Endothelial cell of umbilical vein (primary cell): Measurements from ENCODE around the gene NEDD4L. TPM values are rescaled to one million over a fixed set of nuclear protein-coding genes. Genes with fewer than 3 reads are reported as not detected.

Experiments
- BruUV-seq: library from RNA; stranded (reverse); fragments of 400-500 nt; replicated peaks from 2 replicates; lab custom pipeline; 2021; lab: Mats Ljungman, UMichigan
- CTCF ChIA-PET: fragments of 300-600, 350-600 bp; sonication (Branson Sonifier 250); formaldehyde crosslinking; loops from one replicate; lab custom pipeline; 2021; ENCODE audit warnings: antibody characterized with exemption, inconsistent platforms; lab: Charles Lee
- POLR2A ChIA-PET: fragments of 300-600, 350-600 bp; sonication (Branson Sonifier 250); formaldehyde crosslinking; loops from one replicate; lab custom pipeline; 2021; ENCODE audit warnings: antibody characterized with exemption, inconsistent platforms; lab: Charles Lee
- DNase-seq: peaks from one replicate; pipeline ENCODE4 v3.0.0-alpha.2; 2011; ENCODE audit warnings: low read depth, low spot score
- FAIRE-seq: peaks from 2 replicates; lab custom pipeline; 2011; peaks lifted over from hg19 to GRCh38; lab: Jason Lieb, UNC
- H2AFZ ChIP-seq: 2 replicates; pipeline ENCODE4 v1.6.0; 2012; ENCODE audit warnings: low read depth, low read length, control low read depth, inconsistent platforms
- H3K27ac ChIP-seq: 2 replicates; pipeline ENCODE4 v1.5.1; 2011; ENCODE audit warnings: low read depth, mild to moderate bottlenecking, control low read depth, low read length, moderate library complexity; ENCODE audit not compliant: insufficient read depth
- H3K27me3 ChIP-seq, 2 experiments: 2 replicates each; pipeline versions ENCODE4 v1.6.0 to v1.6.1; 2011; ENCODE audit warnings: low read length in 2 of 2, mixed read lengths in 1 of 2; ENCODE audit not compliant: control insufficient read depth in 2 of 2, insufficient read depth in 2 of 2
- H3K36me3 ChIP-seq, 2 experiments: 2 replicates in 1 of 2; 3 replicates in 1 of 2; pipeline ENCODE4 v1.5.1; 2011; ENCODE audit warnings: low read length in 2 of 2, mild to moderate bottlenecking in 1 of 2, moderate library complexity in 1 of 2; ENCODE audit not compliant: control insufficient read depth in 2 of 2, insufficient read depth in 2 of 2; ENCODE audit errors: extremely low read depth in 1 of 2
- H3K4me1 ChIP-seq: 3 replicates; pipeline ENCODE4 v1.5.1; 2011; ENCODE audit warnings: mild to moderate bottlenecking, low read length; ENCODE audit not compliant: control insufficient read depth, insufficient read depth; ENCODE audit errors: extremely low read depth
- H3K4me2 ChIP-seq: 2 replicates; pipeline ENCODE4 v1.6.1; 2011; ENCODE audit warnings: low read length, control low read depth, mixed read lengths; ENCODE audit not compliant: insufficient read depth
- H3K4me3 ChIP-seq, 3 experiments: fragments of 200-600 bp in 1 of 3; sonication (generic), shearing (Covaris generic) in 1 of 3; replicated peaks in 1 of 3; 2 replicates each; pipeline ENCODE4 v1.5.1; 2011 to 2016; ENCODE audit warnings: control low read depth in 3 of 3, low read length in 3 of 3, mild to moderate bottlenecking in 2 of 3, inconsistent platforms in 1 of 3, low read depth in 1 of 3, moderate library complexity in 1 of 3; ENCODE audit not compliant: insufficient read depth in 1 of 3
- H3K79me2 ChIP-seq: 2 replicates; pipeline ENCODE4 v1.6.0; 2012; ENCODE audit warnings: low read length, inconsistent platforms; ENCODE audit not compliant: control insufficient read depth, insufficient read depth
- H3K9ac ChIP-seq: replicated peaks from 2 replicates; pipeline ENCODE3; 2011; ENCODE audit warnings: low read length, control low read depth; ENCODE audit not compliant: insufficient read depth; ENCODE audit errors: extremely low read depth
- H3K9me1 ChIP-seq: replicated peaks from 3 replicates; pipeline ENCODE4 v1.6.0; 2011; ENCODE audit warnings: mild to moderate bottlenecking, low read length; ENCODE audit not compliant: control insufficient read depth, insufficient read depth; ENCODE audit errors: extremely low read depth
- H3K9me3 ChIP-seq: replicated peaks from 2 replicates; pipeline ENCODE4 v1.5.1; 2012; ENCODE audit warnings: low read length, inconsistent platforms; ENCODE audit not compliant: control insufficient read depth, insufficient read depth
- H4K20me1 ChIP-seq: replicated peaks from 2 replicates; pipeline ENCODE3; 2011; ENCODE audit warnings: mild to moderate bottlenecking, low read length; ENCODE audit not compliant: control insufficient read depth, insufficient read depth; ENCODE audit errors: extremely low read depth
- GATA2 ChIP-seq: IDR thresholded peaks from 2 replicates; pipeline ENCODE4 v1.7.0; 2011; ENCODE audit warnings: low read depth, mild to moderate bottlenecking, moderate library complexity, mixed read lengths, low read length; ENCODE audit not compliant: insufficient read length, insufficient read depth
- MAX ChIP-seq: IDR thresholded peaks from 2 replicates; pipeline ENCODE4 v1.6.1; 2011; ENCODE audit not compliant: insufficient read depth, insufficient read length
- MYC ChIP-seq: IDR thresholded peaks from one replicate; pipeline ENCODE4 v1.6.1; 2011; ENCODE audit warnings: mild to moderate bottlenecking, low read depth, low read length
- POLR2A ChIP-seq: IDR thresholded peaks from 2 replicates; pipeline ENCODE4 v1.6.1; 2012; ENCODE audit warnings: low read depth, mild to moderate bottlenecking, control low read depth, low read length
- POLR2AphosphoS5 ChIP-seq: IDR thresholded peaks from 2 replicates; pipeline ENCODE4 v1.6.1; 2012; ENCODE audit warnings: low read depth, mild to moderate bottlenecking, control low read depth, low read length, moderate library complexity; ENCODE audit not compliant: insufficient read depth
- dilution Hi-C: fragments of 300-500 bp; cut with MboI; formaldehyde crosslinking; loops from one replicate; pipeline ENCODE4 v1.15.0; 2019; ENCODE audit warnings: low sequenced_read_pairs; ENCODE audit not compliant: extremely low pct_ligation_motif_present
- intact Hi-C: fragments of 100-400 bp; cut with micrococcal nuclease; formaldehyde crosslinking; loops from one replicate; pipeline ENCODE4 v1.10.0; 2022
- polyA plus RNA-seq, 4 experiments: library from polyadenylated mRNA; depleted of rRNA in 3 of 4; stranded (reverse) in 3 of 4; unstranded in 1 of 4; fragments of >200 nt; gene quantifications; 2 replicates each; pipeline versions ENCODE4 v1.2.1 to v1.2.3, GENCODE V29; 2011 to 2012; ENCODE audit warnings: missing spikeins in 1 of 4
- total RNA-seq: library from RNA; stranded (reverse); gene quantifications from 2 replicates; pipeline ENCODE4 v1.2.3, GENCODE V29; 2021
- TF ChIP-seq, protein P1 (sequence below), 2 donors: IDR thresholded peaks; 1 replicate in 1 of 2; 2 replicates in 1 of 2; pipeline ENCODE4 v1.5.1; 2011; ENCODE audit warnings: low read length in 2 of 2, mild to moderate bottlenecking in 2 of 2, moderate library complexity in 2 of 2, control low read depth in 1 of 2, inconsistent platforms in 1 of 2, low read depth in 1 of 2; ENCODE audit not compliant: insufficient read depth in 1 of 2; ENCODE audit errors: extremely low read depth in 1 of 2

The NEDD4L gene
- total and polyA plus RNA-seq, 2 donors (not counting 3 experiments of a cell fraction or from before 2014, with no cell fraction given): 20.5 to 78.9 TPM

DNA sequence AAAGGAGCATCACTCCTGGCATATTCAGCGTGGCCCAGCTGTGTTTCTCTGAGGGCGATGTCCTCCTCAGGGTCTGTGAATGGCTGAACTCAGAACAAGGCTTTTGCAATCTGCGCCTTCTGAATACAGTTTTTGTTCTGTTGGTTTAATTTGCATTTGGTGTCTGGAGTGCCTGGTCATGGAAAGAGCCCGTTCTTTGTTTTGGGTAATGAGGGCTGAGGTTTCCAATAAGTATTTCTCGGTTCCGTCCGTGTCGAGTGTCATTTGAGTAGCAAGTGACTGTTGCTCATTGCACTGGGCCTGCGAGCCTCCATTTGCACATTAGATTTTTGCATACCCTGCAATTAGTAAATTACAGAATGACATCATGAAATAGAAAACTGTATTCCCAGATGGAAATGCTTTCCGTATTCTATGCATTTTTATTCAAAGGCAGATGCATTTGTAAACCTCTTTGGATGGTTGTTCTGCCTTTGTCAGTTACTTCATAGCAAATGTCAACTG, 57.3 kb downstream of the NEDD4L start:
- TF ChIP-seq, protein P1, sequence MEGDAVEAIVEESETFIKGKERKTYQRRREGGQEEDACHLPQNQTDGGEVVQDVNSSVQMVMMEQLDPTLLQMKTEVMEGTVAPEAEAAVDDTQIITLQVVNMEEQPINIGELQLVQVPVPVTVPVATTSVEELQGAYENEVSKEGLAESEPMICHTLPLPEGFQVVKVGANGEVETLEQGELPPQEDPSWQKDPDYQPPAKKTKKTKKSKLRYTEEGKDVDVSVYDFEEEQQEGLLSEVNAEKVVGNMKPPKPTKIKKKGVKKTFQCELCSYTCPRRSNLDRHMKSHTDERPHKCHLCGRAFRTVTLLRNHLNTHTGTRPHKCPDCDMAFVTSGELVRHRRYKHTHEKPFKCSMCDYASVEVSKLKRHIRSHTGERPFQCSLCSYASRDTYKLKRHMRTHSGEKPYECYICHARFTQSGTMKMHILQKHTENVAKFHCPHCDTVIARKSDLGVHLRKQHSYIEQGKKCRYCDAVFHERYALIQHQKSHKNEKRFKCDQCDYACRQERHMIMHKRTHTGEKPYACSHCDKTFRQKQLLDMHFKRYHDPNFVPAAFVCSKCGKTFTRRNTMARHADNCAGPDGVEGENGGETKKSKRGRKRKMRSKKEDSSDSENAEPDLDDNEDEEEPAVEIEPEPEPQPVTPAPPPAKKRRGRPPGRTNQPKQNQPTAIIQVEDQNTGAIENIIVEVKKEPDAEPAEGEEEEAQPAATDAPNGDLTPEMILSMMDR (IDR thresholded peaks at IDR 0.05; ENCODE audit: extremely low read depth in 1 of 2, insufficient read depth in 1 of 2, low read depth in 1 of 2, low read length in 2 of 2): no peak
- no peak for TF ChIP-seq POLR2A
- TF ChIP-seq GATA2: no peak
- no peak for TF ChIP-seq POLR2AphosphoS5
- TF ChIP-seq MYC: no peak
- Histone ChIP-seq H3K27me3 (no peaks in the 10 kb centered on the region), H3K9me1 (no peaks in the 10 kb centered on the region), H3K27ac (no peak overlapping the region), H3K4me2 (no peak overlapping the region), H3K9ac (no peak overlapping the region), H3K4me3 (no peak overlapping the region), H2AFZ (no peak overlapping the region), H3K9me3 (no peaks in the 10 kb centered on the region), H3K4me1 (peaks cover 11% of the 10 kb centered on the region), H4K20me1 (no peaks in the 10 kb centered on the region), H3K36me3 (no peaks in the 10 kb centered on the region), H3K79me2 (no peaks in the 10 kb centered on the region)
- no peak for DNase-seq
- intact Hi-C loops: no loop called here
- dilution Hi-C loops: no loop called here
- no peak for FAIRE-seq
- ChIA-PET POLR2A (no interaction called here), CTCF (no interaction called here)
- no TSS peak for BruUV-seq

GRCh38 chr18:58102018-58102417, 58.0 kb downstream of the NEDD4L start:
- Histone ChIP-seq H3K4me3 (no peak overlapping the region), H3K4me2 (no peak overlapping the region), H3K27ac (no peak overlapping the region), H3K36me3 (no peaks in the 10 kb centered on the region), H3K9me1 (no peaks in the 10 kb centered on the region), H3K9ac (no peak overlapping the region), H3K9me3 (no peaks in the 10 kb centered on the region), H3K4me1 (peaks cover 6% of the 10 kb centered on the region), H4K20me1 (no peaks in the 10 kb centered on the region), H3K27me3 (no peaks in the 10 kb centered on the region), H3K79me2 (no peaks in the 10 kb centered on the region), H2AFZ (no peak overlapping the region)
- ChIA-PET CTCF (interaction anchor here (1.0 kb wide), 1 partner anchor 20 kb away, joined by 3 read pairs; no protein-coding TSS in a partner anchor), POLR2A (no interaction called here)
- FAIRE-seq (no peak), DNase-seq (no peak)
- intact Hi-C loops: no loop called here
- BruUV-seq: no TSS peak
- no peak for TF ChIP-seq MYC
- no peak for TF ChIP-seq MAX
- dilution Hi-C loops: no loop called here
